Posterior vena cava (tissue), 2 donors: ENCODE measurements around the gene RAPGEF2. TPM values are rescaled to one million over a fixed set of nuclear protein-coding genes. Genes with fewer than 3 reads are reported as not detected.

Source experiments
- DNase-seq: peaks from one replicate; pipeline ENCODE4 v3.0.0-alpha.2; 2020; ENCODE audit warnings: low spot score
- intact Hi-C, 2 donors: fragments of 100-400 bp; cut with DNase I; formaldehyde crosslinking; loops; one replicate each; pipeline versions ENCODE4 v1.14.1 to v1.14.2; 2022 to 2023
- microRNA-seq, 2 donors: library from miRNA; unstranded; fragments of <30 nt; microRNA quantifications; one replicate each; pipeline ENCODE4 v1.2.0, GENCODE V29; 2020 to 2021; ENCODE audit warnings: borderline microRNAs expressed in 2 of 2
- total RNA-seq, 2 donors: library from RNA; stranded (reverse); fragmentation: NEBNext Ultra II Directional; extraction: Animal tissue kit (Norgen Biotek cat#: 25700); gene quantifications; one replicate each; pipeline ENCODE4 v1.2.1, GENCODE V29; 2021
- donor health status: DM: yes; HTN: yes; CAD: no.
- donor health status: DM: yes; HTN: yes; CAD: no.

Gene RAPGEF2
- total RNA-seq, 2 donors from 2014 or later, result 25.6 to 28.2 TPM

GRCh38 chr4:159400558-159401225 lies 297.8 kb downstream of the RAPGEF2 start:
- intact Hi-C loops, result no loop called here
- DNase-seq, result no peak

GRCh38 chr4:159401226-159401712 lies 298.4 kb downstream of the RAPGEF2 start:
- intact Hi-C loops, result no loop called here
- DNase-seq, result no peak

GRCh38 chr4:159401791-159402380 lies 299.0 kb downstream of the RAPGEF2 start:
- DNase-seq, result no peak
- intact Hi-C loops, result no loop called here

Small RNA genes lying within 50 kb of the gene (microRNA-seq; reads per million reads assigned to microRNA genes)
- gene MIR3688-1, result 0 reads per million in 2 donors
- 0 reads per million in 2 donors for gene MIR3688-2
